HG03378 (cell line): ENCODE data around the gene SHC4.
A peak's percentile ranks its signal among the peaks of the same experiment; 100 is the strongest.

ENCODE experiments used
- ATAC-seq: cut with Tn5 transposase; IDR thresholded peaks from one replicate; pipeline ENCODE4 v1.9.1; 2021; ENCODE audit warnings: mild to moderate bottlenecking, moderate library complexity; ENCODE audit not compliant: unreplicated experiment

The SHC4 gene

GRCh38 chr15:48889925-48890324 lies 73.8 kb downstream of the SHC4 start:
- ATAC-seq = no peak

DNA sequence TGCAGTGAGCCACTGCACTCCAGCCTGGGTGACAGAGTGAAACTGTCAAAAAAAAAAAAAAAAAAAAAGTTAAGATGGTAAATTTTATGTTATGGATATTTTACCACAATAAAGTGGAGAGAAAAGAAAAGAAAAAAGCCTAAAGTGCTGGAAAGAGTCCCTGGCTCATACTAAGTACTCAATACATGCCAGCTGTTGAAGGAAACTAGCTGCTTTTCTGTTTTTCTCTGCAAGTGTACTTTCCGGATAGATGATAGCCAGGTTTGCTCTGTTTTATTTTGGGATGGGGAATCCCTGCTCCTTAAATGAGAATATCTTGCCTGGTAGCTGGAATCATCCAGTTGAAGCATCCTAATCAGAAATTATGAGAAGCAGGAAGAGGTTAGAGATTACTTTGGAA lies 74.9 kb downstream of the SHC4 start:
- ATAC-seq = no peak

DNA sequence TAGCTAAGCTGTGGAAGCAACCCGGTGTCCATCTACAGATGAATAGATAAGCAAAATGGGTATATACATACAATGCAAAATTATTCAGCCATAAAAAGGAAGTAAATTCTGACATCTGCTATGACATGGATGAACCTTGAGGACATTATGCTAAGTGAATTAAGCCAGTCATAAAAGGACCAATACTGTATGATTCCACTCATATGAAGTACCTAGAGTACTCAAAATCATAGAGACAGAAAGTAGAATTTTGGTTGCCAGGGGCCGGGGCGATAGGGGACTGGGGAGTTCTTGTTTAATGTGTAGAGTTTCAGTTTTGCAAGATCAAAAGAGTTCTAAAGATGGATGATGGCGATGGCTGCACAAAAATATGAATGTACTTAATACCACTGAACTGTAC lies 75.5 kb downstream of the SHC4 start:
- no peak for ATAC-seq

- ATAC-seq = no peak
Observed at GRCh38 chr15:48887144-48887543, 76.6 kb downstream of the SHC4 start.

DNA sequence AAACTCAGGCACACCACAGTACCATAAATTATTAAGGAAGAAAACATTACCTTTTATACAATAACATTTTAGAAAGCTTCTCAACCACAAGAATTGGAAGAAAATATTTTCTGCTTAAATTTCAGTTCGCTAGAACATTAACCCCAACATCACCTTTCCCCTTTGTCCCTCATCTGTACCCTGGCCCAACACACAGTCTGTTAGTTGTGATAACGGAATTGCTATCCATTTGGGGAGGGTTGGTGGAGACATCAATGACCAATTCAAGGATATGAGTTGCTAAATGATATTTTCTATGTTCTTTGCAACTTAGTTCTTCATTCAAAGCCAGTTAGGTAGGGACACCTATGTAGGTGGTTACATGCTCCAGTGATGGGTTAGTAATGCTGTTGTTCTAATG lies 80.0 kb downstream of the SHC4 start:
- ATAC-seq = no peak

DNA sequence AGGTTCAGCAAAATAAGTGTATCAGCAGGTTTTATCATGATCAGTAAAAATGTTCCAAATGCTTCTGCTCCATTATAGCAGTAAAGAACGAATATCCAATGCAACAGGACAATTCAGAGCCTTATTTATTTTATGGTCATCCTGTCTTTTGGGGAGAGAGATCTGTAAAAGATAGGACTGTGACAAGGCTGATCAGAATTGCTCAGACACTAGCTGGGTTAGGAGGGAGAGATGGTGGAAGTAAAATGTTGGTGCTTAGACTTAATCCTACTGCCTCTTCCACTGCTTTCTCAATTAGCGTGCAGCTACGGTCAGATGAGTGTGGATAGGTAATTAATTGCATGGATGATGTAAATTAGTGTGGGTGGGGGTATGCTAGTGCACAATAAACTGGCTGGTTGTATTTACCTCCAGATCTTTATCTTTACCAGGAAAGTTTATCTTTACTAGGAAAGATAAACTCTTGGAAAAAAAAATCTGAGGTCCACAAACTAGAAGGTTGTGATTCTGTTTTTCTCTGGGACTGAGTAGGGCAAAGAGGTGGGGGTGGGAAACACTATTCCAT lies 83.6 kb downstream of the SHC4 start:
- ATAC-seq = no peak

DNA sequence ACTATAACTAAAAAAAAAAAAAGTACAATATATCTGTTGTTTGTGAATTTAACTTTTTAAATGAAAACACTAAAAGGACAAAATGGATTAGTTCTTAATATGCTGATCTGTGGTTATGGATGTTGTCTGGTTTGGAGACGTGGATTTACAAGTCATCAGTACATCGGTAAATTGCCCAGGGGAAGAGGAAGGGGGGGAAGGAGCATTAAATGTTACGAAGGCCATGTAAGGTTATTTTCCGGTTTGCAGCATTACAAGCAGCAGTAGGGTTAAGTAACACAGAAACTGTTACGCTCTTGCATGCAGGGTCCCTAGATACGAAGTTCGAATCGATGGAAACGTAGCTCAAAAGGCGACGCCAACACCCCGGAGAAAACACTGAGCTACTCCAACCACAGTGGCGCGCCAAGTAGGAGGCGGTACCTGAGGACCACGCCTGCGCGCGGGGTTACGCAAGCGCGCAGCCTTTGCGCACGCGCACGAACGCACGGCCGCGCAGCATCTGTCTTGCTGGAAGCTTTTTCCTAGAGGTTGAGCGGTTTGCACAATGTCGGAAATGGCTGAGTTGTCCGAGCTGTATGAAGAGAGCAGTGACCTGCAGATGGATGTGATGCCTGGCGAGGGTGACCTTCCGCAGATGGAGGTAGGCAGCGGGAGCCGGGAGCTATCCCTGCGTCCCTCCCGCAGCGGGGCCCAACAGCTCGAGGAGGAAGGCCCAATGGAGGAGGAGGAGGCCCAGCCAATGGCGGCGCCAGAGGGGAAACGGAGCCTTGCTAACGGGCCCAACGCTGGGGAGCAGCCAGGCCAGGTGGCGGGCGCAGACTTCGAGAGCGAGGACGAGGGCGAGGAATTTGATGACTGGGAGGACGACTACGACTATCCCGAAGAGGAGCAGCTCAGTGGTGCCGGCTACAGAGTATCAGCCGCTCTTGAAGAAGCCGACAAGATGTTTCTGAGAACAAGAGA lies 85.8 kb downstream of the SHC4 start, which contains the start of gene EID1:
EID1 (plus strand) TSS at position 505 of the 966 bp plus-strand sequence; CDS start at position 548, 43 bp downstream.
- peak; percentile 92 for ATAC-seq

DNA sequence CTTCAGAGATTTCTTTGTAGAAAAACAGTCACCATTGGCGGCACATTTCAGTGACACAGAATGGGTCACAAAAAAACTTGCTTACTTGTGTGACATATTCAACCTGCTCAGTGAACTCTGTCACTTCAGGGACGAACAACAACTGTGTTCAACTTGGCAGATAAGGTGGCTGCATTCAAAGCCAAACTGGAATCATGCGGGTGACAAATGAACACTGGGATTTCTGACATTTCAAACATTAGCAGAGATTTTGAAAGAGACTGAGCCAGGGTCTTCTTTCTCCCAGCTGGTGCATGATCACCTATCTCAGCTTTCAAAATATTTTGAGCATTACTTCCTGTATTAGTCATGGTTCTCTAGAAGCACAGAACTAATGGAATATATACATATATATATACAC lies 87.7 kb downstream of the SHC4 start:
- ATAC-seq = no peak

DNA sequence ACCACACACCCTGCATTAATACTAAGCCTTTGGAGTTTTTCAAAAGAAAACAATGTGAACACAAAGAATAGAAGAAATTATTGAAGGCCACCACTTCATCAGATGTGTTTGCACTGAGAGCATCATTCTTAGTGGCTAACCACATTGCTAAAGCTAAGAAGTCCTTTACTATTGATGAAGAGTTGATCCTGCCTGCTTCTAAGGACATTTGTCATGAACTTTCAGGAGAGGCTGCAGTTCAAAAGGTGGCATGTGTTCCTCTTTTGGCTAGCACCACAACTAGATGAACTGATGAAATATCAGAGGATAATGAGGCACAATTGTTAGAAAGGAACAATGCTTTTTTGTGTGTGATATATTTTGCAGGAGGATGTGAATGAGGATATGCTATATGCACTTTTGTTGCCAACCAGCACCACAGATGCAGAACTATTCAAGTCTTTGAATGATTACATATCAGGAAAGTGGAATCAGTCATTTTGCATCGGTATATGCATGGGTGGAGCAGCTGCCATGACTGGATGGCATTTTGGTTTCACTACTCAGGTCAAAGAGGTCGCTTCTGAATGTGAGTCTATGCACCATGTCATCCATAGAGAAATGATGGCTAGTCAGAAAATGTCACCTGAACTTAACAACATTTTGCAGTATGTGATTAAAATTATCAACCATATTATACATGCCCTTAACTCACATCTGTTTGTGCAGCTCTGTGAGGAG lies 88.3 kb downstream of the SHC4 start:
- no peak for ATAC-seq

- ATAC-seq = no peak
Observed at GRCh38 chr15:48872632-48873031, 91.1 kb downstream of the SHC4 start.

DNA sequence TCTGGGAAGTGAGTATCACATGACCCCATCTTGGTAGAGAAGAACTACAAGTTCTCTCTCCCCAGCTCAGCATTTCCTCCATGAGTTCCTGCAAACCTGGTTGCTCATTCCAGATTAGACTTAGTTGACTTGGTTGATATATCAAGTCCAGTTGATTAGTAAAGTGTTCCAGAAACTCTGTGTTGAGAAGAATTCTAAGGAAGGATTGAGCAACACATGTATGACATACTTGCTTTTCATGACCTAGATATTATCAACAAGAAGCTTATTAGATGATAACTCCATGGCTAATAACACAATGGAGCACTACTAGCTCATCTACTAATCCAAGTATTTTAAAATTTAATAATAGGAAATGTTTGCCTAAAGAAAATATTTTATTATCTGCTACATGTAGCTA lies 92.2 kb downstream of the SHC4 start:
- ATAC-seq = no peak

GRCh38 chr15:48869966-48870365 lies 93.8 kb downstream of the SHC4 start:
- ATAC-seq = no peak

GRCh38 chr15:48868536-48868935 lies 95.2 kb downstream of the SHC4 start:
- no peak for ATAC-seq

DNA sequence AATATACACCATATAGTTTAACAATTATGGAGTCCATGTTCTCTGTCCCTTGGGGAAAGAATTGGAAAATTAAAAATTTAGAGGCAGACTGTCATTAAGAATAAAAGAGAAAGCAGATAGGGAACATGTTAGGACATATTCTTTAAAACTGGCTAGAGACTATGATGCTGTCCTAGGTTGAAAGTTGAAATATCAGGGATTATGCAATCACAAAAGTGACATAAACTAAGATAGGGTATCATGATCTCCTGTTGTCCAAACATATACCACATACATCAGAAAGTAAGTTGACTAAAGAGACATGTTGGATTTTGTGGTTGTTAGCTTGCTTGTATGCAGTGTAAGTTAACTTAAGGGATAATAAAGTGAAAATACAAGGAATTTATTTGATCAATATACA lies 95.7 kb downstream of the SHC4 start:
- no peak for ATAC-seq

GRCh38 chr15:48866141-48866563 lies 97.6 kb downstream of the SHC4 start:
- ATAC-seq = no peak

DNA sequence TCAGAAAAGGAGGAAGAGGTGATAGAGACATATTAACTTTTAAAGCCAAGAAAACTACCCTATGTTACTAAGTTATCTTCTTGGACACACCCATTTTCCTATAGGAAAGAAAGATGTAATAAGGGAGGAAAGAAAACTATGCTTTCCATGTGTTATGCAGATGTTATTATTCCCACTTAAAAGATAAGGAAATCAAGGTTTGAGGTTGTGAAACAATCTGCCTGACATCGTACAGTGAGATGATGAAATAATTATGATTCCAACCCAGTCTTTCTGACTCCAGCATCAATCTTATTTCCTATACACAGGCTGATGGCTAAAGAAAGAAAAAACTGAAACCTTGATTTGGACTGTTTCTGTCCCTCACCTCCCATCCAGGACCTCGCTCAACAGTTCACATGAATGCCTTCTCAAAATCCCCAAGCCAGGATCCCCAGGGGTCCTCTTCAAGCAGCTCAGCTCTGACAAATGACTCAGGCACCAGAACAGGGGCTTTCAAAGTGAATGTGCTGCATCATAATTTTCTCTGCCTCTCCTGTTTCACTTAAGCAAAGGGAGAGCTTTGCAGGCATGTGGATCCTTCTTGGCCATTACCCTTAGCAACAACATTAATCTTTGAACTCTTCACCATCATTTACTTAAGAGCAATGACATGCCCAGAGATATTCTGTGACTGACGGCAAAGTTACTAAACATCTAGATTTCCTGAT lies 98.2 kb downstream of the SHC4 start:
- no peak for ATAC-seq

GRCh38 chr15:48862705-48863104 lies 101.0 kb downstream of the SHC4 start:
- no peak for ATAC-seq

DNA sequence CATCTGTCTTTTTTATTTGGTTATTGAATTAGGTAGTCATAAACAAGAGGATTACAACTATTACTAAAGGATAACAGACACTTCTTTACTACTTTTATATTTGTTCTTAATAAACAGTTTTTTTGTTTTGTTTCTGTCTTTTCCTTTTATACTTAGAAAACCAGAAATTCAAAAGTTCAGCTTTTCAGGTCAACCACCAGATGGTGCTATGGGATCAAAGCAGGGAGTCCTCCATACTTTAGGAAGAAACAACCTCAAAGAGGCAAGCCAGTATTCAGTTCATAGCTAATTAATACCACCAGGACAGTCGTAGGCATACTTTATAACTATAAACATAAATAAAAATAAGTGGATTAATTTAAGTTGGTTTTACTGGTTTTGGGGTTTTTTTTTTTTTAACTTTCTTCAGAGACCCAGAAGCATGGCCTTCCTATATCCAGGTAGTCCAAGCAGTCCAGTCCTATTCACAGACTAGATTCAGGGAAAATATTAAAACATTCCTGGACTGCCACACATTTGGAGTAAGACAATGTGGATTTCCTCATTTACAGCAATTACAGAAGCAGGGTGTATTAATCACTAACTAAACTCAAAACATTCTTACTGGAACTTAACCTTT lies 101.8 kb downstream of the SHC4 start:
- ATAC-seq = peak; percentile 67

GRCh38 chr15:48859426-48859825 lies 104.3 kb downstream of the SHC4 start:
- no peak for ATAC-seq

- ATAC-seq = no peak
Observed at GRCh38 chr15:48858401-48858800, 105.3 kb downstream of the SHC4 start.

DNA sequence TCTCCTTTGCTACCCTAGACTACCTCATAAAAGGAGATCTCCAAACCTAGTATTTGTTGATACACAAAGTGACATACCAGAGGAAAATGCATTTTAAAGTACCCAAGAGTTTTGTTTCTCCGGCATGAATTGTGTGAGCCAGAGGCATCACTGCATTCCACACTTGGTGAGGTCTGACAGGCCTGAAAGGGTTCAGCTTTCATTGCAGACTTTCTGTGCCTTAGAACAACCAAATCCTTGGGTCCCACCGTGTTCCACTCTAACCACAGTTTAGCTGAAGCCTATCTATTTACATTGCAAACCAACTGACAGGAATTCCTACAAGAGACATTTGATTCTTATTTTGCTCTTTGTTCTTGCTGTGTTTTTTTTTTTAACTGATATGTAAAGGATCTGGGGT lies 106.8 kb downstream of the SHC4 start:
- no peak for ATAC-seq
